Limb (tissue), 2 donors: ENCODE data around the gene EME1.
A peak's percentile ranks its signal among the peaks of the same experiment; 100 is the strongest.
"Not testable (repeated sequence)": the region's sequence is repeated elsewhere in the genome, so short reads cannot be mapped to it uniquely, and the experiment has no call there.

Experiments used
- DNase-seq, 2 donors: peaks; one replicate each; pipeline ENCODE4 v3.0.0-alpha.2; 2016; ENCODE audit errors: extremely low spot score in 2 of 2

Gene EME1

DNA sequence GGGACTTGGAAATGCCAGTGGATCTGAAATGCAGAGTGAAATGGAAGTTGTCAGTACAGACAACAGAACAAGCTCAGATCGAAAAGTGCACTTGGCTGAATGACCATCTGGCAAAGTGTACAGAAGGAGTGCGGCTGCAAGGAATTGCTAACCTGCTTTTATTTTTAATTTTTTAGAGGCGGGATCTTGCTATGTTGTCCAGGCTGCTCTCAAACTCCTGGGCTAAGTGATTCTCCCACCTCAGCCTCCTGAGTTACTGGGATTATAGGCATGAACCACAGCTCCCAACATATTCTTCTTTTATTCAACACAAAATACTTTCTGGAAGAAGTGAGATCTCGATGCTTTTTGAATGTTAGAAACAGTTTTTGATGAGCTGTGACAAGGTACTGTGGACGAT lies 20.7 kb downstream of the EME1 start:
- no peak for DNase-seq

DNA sequence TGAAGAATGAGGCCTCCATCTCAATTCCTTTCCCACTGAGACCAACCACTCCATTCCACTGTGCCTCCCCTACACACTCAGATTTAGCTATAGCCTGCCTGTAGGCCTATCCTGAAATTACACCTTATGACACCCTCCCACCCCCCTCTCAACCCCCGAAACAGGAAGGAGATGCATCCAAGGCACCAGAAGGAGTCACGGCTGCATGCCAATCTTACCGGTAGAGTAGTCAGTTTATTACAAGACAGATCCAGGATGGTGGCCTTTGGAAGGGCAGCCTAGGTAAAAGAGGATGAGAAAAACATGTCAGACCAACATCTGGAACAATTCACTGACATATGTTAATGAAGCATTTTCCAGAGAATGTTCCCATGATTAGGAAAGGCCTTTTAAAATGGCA lies 21.7 kb downstream of the EME1 start:
- DNase-seq, result no peak

DNA sequence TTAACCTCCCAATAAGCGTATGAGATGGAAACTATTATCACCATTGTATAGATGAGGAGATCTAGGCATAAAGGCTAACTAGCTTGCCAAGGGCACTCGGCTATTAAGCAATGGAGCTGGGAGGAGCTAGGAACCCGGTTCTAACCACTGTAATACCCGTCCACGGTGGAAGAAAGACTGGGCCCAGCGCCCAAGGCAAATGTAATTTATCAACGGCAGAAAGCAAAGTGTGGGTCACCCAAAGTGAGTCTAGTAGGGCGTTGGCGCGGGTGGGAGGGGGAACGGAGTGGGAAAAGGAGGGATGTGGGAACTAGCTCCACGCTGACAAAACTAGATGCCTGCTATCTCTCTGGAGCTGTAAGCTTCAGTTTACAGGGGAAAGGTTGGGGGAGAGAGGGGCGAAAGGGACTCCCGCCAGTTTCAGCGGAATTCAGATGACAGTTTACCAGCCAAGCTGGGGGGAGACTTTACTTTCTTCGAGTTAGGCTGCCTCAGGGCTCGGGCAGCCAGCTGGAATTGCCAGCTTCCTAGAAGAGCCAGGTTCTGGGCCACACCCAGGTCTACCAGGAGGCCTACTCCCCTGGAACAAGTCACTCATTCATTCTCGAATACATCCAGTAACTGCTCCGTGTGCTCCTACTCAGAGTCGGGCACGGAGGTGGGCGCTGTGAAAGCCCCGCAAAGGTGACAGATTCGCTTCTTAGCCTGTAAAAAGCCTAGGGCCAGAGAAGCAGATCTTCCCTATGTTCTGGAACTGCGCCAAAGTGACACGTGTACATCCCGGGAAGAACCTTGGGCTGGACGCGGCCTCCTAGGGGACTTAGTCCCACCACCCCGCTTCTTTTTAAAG lies 23.5 kb downstream of the EME1 start:
- DNase-seq, result peak; percentile 26 to 60

DNA sequence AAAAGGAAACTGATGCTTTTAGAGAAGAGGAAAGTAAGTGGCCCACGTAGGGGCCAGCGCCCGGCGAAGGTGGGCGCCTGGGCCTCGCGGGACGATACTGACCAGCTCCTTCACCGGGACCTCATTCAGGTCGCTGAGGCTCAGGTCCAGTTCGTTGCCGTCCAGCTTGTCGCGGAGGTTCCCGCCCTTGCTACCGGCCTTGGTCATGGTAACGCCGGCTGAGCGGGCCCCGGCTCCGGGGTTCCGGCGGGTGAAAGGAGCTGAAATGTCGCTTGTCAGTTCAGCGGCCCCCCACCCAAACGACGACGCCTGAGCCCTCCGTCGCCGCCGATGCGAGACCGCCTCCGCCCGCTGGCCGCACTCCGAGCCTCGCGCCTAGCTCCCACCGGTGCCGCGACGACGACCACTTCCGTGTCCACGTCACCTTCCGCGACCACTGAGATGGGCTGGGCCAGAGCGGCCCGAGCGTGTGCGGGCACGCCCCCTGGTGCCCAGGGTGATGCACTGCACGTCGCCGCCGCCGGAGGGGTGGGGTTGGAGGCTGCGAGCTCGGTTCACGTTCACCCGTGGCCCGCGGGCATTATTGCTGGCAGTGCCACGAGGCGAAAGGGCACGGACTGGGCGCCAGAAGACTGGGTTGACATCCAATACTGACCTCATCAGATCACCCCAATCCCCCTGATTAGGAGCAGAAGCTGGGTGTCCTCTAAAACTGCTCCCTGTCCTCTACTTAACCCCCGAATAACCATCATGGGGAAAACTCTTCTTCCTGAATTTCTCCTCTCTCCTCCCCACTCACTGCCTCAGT lies 24.3 kb downstream of the EME1 start, which contains the start of gene LRRC59:
LRRC59 (minus strand) TSS at position 413 of the 808 bp plus-strand sequence; CDS start at position 207, 206 bp downstream.
- peak; percentile 88 to 96 for DNase-seq

DNA sequence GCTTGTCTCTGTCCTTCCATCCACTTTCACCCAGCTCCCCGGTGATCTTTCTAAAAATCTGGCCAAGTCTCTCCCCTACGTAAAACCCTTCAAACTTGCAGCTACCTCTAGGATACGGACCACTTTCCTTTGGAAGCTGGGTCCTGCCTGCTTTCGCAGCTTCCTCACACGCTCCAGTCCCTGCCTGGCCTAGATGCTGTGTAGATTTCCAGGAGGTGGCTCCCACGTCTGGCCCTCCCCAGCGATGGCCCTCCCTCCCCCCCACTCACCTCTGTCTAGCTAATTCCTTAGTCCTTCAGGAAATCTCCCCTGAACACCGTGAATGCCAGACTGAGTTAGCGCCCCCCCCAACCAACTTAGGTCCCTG lies 24.9 kb downstream of the EME1 start:
- peak in 1 of 2 donors; percentile 32 for DNase-seq

DNA sequence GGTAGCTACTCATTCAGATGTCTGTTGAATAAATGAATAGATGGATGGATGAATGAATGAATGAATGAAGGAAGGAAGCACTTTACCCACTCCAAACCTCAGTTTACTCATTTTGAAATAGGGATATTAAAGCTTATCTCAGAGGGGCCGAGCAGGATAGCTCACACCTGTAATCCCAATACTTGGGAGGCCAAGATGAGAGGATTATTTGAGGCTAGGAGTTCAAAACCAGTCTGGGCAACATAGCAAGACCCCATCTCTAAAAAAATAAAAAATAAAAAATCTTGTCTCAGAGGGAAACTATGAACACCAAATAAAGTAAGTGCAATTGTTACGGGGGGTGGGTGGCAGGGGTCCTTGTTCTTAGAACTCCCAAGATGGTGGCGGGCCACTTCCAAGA lies 25.6 kb downstream of the EME1 start:
- DNase-seq, result not testable (repeated sequence)

DNA sequence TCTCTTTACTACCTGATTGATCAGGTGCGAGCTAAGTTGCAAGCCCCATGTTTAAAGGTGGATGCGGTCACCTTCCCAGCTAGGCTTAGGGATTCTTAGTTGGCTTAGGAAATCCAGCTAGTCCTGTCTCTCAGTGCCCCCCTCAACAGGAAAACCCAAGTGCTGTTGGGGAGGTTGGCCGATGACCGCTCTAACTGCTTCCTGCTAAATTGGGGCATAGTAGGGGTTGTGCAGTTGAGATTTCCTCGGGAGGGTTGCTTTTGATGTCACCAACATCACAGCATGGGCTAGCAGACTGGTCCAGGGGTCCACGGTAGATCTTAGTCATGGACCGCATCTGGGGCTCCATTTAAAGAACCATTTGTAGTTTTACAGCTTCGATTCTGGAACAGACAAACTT lies 26.6 kb downstream of the EME1 start:
- not testable (repeated sequence) for DNase-seq

DNA sequence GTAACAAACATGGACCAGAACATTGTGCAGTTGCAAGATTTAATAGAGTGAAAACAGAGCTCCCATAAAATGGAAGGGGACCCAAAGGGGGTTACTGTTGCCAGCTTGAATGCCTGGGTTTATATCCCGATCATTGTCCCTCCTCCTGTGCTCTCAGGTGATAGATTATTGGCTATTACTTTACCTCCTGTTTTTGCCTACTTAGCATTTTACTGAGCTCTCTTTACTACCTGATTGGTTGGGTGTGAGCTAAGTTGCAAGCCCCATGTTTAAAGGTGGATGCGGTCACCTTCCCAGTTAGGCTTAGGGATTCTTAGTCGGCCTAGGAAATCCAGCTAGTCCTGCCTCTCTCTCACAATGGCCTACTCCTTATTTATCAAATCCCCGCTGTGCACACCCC lies 32.3 kb downstream of the EME1 start:
- DNase-seq, result not testable (repeated sequence)

DNA sequence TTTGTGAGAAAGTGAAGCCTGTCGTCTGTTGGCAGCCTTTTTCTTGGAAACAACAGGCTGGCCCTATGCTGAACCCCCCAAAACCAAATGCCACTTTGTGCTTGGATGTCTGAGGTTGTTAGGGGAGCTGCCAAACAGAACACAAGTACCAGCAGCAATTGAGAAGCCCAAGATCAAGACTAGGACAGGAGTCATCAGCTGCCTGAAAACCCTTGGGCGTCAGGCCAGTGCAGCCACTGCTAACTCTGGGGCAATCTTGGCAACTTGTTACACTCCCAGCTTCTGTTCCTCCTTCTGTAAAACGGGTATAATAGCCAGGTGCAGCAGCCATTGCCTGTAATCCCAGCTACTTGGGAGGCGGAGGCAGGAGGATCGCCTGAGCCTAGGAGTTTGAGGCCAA lies 33.5 kb downstream of the EME1 start:
- no peak for DNase-seq

DNA sequence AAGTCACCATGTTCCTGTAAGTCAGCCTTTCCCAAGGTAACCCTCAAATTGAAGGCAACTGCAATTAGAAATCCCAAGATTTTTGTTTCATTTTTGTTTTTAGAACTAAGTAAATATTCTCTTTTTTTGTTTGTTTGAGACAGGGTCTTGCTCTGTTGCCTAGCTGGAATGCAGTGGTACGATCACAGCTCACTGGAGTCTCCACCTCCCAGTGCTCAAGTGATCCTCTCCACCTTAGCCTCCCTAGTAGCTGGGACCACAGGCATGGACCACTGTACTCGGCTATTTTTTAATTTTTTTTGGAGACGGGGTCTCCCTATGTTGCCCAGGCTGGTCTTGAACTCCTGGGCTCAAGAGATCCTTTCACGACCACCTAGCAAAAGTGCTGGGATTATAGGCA lies 34.9 kb downstream of the EME1 start:
- DNase-seq, result no peak

DNA sequence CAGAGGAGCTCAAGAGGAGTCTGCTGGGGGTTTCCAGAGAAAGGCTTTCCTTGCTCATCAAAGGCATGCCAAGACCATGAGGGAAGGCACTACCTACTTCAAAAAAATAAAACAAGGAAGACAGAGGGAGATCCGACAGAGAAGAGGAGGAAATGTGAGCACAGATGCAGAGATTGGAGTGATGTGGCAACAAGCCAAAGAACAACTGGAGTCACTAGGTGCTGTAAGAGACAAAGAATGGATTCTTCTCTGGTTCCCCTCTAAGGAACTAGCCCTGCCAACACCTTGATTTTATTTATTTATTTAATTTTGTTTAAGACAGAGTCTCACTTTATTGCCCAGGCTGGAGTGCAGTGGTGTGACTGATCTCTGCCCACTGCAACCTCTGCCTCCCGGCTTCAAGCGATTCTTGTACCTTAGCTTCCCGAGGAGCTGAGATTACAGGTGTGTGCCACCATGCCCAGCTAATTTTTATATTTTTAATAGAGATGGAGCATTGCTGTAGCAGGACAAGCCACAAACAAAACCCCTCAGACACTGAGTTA lies 39.2 kb downstream of the EME1 start:
- no peak for DNase-seq

DNA sequence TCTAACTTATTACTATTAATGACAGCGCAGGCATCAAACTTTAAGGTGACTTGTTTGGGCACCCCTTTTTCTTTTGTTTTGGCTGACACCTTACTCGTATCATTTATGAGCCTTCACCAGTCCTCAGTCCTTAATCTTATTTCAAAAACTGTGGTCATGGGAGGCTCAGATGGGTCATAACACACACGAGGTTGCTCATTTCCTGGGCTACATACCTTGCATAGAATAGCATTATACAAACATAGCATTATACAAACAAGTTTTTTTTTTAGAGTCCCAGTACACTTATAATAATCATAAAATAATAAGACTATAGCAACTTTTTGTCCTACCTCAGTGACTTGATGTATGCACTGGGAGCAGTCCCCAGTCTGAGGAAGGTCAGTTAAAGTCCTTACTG lies 41.8 kb downstream of the EME1 start:
- DNase-seq, result no peak

DNA sequence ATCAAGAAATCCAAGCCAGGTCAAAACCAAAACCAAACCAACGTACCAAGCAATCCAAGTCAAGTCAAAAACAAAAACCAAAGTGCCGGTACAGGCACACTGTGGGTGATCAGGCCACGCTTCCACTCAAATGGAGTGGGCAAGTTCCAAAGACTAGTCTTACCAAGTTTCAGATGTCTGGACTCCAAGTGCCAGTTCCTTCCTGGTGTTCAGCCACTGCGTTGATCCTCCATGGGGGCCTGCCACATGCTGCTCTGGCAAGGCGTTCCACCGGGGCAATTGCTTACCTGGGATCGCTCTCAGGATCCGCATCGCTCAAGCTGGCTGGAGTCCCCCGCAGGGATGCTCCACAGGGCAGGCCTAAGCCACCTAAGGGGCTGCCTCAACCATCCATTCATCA lies 46.5 kb downstream of the EME1 start:
- not testable (repeated sequence) for DNase-seq

DNA sequence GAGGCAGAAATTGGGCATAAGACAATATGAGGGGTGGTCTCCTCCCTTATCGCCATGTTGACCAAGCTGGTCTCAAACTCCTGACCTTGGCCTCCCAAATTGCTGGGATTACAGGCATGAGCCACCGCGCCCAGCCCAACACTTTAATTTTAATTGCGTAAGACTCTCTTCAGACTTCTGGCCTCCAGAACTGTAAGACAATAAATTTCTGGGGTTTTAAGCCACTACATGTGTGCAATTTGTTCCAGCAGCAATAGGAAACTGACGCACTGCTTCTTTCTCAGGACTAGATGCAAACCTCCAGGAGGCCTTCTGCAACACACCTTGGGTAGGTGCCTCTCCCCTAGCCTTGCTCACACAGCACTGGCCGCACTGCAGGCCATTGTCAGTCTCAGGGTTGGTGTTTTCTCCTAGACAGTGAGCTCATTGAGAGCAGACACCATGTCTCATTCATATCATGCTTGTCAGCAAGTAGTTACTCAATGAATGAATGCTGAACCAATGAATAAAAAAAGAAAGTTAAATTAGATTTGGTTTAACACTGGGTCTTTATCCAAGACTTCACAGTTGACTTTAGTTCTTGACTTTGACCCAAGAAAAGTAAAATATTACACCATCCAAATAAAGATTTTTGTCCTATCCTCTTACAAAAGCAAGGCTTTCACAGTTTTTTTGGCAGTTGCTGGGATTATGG lies 47.5 kb downstream of the EME1 start:
- DNase-seq, result no peak

DNA sequence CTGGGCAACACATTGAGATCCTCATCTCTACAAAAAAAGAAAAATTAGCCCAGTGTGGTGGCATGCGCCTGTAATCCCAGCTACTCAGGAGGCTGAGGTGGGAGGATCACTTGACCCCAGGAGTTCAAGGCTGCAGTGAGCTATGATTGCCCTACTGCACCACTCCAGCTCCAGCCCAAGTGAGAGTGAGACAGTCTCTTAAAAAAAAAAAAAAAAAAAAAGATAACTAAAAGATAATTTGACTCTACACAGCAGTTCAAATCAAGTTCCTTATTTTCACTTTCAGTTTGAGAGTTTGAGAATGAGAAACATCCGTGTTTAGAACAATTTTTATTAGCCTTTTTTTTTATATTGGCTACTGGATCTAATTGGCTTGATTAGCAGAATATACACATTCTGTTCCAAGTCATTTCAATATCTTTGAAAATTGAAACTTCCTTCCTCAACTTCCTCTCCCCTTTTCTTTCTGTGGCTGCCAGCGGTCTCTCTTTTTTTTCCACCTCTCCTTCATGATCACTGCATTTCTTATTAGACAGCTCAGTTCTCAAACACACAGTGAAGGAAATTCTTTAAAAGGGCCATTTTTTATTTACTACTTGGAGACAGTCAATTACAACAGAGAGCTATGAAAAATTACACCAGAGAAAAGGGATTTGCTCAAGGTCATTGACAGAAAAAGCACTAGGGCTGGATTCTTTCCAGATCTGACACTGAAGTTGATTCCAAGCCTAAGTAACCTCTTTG lies 48.5 kb downstream of the EME1 start:
- no peak for DNase-seq

DNA sequence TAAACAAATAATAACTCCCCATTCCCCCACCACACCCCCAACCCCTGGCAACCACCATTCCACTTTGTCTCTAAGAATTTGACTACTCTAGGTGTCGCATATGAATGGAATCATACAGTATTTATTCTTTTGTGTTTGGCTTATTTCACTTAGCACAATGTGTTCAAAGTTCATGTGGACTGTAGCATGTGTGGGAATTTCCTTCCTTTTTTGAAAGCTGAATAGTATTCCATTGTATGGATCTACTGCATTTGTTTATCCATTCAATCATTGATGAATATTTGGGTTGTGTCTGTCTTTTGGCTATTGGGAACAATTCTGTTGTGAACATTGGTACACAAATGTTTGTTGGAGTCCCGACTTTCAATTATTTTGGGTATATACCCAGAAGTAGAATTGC lies 49.7 kb downstream of the EME1 start:
- DNase-seq, result no peak

DNA sequence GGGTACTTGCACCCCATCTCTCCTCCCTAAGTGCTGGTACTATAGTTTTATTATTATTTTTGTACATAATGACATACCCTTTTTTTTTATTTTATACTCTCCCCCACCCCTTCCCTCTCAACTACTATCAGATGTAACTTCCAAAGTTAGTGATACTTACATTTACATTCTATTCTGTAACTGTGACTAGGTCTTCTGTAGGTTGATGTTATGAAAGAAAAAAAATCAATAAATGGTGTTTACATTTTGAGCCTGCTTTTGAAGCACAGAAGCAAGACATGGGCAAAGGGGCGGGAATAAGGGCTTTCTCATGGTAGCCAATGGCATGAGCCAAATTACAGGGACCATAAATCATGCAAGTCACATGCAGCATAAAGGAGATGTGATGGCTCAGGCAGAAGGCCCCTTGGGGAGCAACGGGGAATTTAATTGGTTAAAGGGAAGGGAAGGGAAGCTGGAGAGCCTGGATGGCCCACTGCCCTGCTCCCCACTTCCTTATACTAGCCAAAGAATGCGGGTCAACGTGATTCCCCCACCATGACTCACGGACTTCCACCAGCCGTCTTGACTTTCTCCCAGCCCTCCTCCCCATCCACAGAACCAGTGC lies 50.6 kb downstream of the EME1 start:
- DNase-seq, result no peak

DNA sequence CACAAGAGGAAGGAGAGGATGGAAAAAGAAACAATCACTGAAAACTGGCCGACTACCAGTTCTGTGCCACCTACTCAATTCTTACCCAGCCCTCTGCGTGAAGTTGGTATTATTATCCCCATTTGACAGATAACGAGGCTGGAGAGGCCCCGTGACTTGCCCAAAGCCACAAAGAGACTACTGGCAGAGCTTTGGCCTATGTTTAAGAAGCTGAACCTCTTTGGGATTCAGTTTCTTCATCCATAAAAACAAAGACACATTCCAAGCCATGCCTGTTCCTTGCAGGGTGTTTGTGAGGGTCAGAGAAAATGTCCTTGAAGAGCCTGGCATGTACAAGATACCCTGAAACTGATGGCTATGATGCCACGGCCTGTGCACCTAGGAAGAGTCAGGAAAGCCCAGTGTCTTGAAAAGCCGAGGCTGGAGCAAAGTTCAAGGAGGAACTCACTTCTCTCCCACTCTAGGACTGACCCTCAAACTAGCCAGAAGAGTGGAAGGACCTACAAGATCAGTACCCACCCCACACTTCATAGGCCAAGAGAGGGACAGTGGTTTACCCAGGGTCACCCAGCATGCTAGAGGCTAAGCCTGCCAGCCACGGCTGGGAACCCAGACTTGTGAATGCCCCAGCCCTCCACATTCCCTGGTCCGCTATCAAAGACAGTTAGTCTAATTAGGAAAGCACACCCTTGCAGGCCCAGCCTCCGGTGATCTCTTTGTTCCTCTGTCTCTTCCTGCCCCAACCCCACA lies 51.4 kb downstream of the EME1 start:
- no peak for DNase-seq

DNA sequence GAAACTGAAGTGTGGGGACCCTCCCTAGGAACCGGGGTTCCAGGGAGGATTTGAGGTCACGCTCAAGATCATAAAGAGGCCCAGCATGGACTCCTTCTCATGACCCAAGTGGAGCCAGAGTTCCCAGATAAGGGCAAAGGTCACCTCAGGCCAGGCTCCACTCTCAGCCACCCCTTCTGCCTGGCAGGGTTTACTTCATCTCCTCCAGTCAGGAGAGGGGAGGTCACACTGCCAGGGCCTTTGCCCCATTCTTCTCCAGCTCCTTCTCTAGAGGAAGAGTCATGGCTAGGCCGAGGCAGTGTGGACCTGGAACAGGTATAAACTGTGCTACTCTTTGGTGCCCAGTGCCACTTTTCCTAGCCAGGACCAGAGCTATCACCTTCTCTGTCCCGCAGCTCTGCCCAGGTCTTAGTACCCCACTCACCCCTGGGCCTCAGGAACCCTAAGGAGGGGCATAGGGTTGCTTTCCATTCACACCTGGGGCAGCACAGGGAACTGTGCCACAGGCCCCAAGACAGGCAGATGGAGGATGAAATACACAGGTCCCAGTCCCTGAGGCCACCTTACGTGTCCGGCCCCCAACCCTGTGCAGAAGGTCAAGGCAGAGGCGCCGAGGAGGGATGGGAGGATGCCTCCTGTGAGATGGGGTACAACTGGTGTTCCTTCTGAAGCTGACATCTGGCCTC lies 52.1 kb downstream of the EME1 start:
- no peak for DNase-seq
